GM12891 (cell line): ENCODE results near the gene NAGPA.

Experiments used
- DNase-seq: peaks from one replicate; pipeline ENCODE4 v3.0.0; 2011; ENCODE audit warnings: low spot score; ENCODE audit not compliant: insufficient read length
- FAIRE-seq: peaks from 2 replicates; lab custom pipeline; 2011; peaks lifted over from hg19 to GRCh38; lab: Jason Lieb, UNC
- PAX5 ChIP-seq: IDR thresholded peaks from 2 replicates; pipeline ENCODE4 v1.6.1; 2011; ENCODE audit warnings: low read length, moderate library complexity, mild to moderate bottlenecking; ENCODE audit not compliant: insufficient read depth, severe bottlenecking
- POLR2A ChIP-seq: IDR thresholded peaks from 2 replicates; pipeline ENCODE4 v1.6.1; 2011; ENCODE audit warnings: low read depth, low read length, control low read depth
- POLR2AphosphoS5 ChIP-seq: IDR thresholded peaks from 2 replicates; pipeline ENCODE4 v1.6.1; 2011; ENCODE audit warnings: low read depth, low read length, control low read depth
- POU2F2 ChIP-seq: IDR thresholded peaks from 2 replicates; pipeline ENCODE4 v1.6.1; 2011; ENCODE audit warnings: low read depth, mild to moderate bottlenecking, control low read depth, low read length, moderate library complexity
- SPI1 ChIP-seq: IDR thresholded peaks from 2 replicates; pipeline ENCODE4 v1.6.1; 2011; ENCODE audit warnings: low read depth, low read length, control low read depth
- TAF1 ChIP-seq: IDR thresholded peaks from 2 replicates; pipeline ENCODE4 v1.6.1; 2011; ENCODE audit warnings: low read depth, low read length, control low read depth

Gene NAGPA

DNA sequence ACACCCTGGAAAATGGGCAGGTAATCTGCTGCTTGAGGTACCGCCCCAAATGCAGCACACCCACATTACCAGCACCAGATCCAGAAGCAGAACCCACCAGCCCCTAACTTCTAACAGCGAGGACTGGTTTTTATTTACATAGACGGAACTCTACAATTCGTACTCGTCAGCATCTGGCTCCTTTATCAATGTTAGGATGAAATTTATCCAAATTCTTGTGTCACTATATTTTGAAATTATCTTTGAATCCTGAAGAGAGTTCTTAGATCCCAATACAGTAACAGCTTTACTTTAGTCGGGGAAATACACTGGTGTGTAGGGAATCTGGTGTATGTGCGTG is 37.6 kb upstream of the NAGPA start:
- TF ChIP-seq POLR2AphosphoS5 (no peak), POLR2A (no peak), POU2F2 (no peak), TAF1 (no peak), SPI1 (no peak), PAX5 (no peak)
- DNase-seq (no peak), FAIRE-seq (peak; percentile 9)

- TF ChIP-seq PAX5 = no peak
- no peak for TF ChIP-seq SPI1
- no peak for TF ChIP-seq POLR2A
- TF ChIP-seq TAF1 = no peak
- no peak for TF ChIP-seq POLR2AphosphoS5
- TF ChIP-seq POU2F2 = no peak
- DNase-seq = no peak
- FAIRE-seq = no peak
Measured at GRCh38 chr16:5070431-5071186, 36.9 kb upstream of the NAGPA start.

GRCh38 chr16:5069854-5070253 is 36.1 kb upstream of the NAGPA start:
- no peak for DNase-seq
- TF ChIP-seq SPI1 (no peak), POLR2A (no peak), POLR2AphosphoS5 (no peak), TAF1 (no peak), PAX5 (no peak), POU2F2 (no peak)
- FAIRE-seq = no peak

GRCh38 chr16:5069048-5069447 is 35.3 kb upstream of the NAGPA start:
- no peak for DNase-seq
- TF ChIP-seq TAF1 = no peak
- TF ChIP-seq PAX5 = no peak
- no peak for TF ChIP-seq SPI1
- TF ChIP-seq POLR2AphosphoS5 = no peak
- no peak for TF ChIP-seq POLR2A
- no peak for TF ChIP-seq POU2F2
- FAIRE-seq = no peak

DNA sequence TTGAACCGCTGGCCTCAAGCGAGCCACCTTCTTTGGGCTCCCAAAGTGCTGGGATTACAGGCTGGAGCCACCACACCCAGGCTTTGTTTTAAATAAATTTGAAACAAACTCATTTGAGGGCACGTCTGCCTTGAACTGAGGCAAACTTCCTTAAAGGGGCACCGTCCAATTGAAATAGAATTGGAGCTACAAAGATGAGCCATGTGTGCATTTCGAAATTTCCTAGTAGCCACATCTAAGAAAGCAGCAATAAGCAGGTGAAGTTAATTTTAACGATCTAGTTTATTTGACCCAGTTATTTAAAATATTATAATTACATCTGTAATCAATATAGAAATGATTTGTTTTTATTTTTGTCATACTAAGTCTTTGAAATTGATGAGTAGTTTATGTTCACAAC is 32.8 kb upstream of the NAGPA start:
- FAIRE-seq (no peak), DNase-seq (no peak)
- TF ChIP-seq TAF1 = no peak
- TF ChIP-seq POLR2AphosphoS5 = no peak
- TF ChIP-seq PAX5 = no peak

- FAIRE-seq = no peak
- no peak for TF ChIP-seq POLR2AphosphoS5
- no peak for TF ChIP-seq PAX5
- no peak for TF ChIP-seq TAF1
- no peak for TF ChIP-seq POLR2A
- no peak for TF ChIP-seq POU2F2
- DNase-seq = no peak
Measured at GRCh38 chr16:5065813-5066212, 32.1 kb upstream of the NAGPA start, which contains the start of gene C16orf89. C16orf89 (minus strand) TSS chr16:5065956; CDS start chr16:5065908, 48 bp downstream.

GRCh38 chr16:5065326-5065725 is 31.6 kb upstream of the NAGPA start:
- no peak for DNase-seq
- no peak for FAIRE-seq
- TF ChIP-seq PAX5 = no peak
- no peak for TF ChIP-seq POLR2AphosphoS5
- TF ChIP-seq POU2F2 = no peak
- TF ChIP-seq SPI1 = no peak
- no peak for TF ChIP-seq POLR2A

- TF ChIP-seq PAX5 (no peak), SPI1 (no peak), TAF1 (no peak), POLR2A (no peak), POLR2AphosphoS5 (no peak), POU2F2 (no peak)
- DNase-seq = no peak
- no peak for FAIRE-seq
Measured at GRCh38 chr16:5064915-5065314, 31.2 kb upstream of the NAGPA start.

DNA sequence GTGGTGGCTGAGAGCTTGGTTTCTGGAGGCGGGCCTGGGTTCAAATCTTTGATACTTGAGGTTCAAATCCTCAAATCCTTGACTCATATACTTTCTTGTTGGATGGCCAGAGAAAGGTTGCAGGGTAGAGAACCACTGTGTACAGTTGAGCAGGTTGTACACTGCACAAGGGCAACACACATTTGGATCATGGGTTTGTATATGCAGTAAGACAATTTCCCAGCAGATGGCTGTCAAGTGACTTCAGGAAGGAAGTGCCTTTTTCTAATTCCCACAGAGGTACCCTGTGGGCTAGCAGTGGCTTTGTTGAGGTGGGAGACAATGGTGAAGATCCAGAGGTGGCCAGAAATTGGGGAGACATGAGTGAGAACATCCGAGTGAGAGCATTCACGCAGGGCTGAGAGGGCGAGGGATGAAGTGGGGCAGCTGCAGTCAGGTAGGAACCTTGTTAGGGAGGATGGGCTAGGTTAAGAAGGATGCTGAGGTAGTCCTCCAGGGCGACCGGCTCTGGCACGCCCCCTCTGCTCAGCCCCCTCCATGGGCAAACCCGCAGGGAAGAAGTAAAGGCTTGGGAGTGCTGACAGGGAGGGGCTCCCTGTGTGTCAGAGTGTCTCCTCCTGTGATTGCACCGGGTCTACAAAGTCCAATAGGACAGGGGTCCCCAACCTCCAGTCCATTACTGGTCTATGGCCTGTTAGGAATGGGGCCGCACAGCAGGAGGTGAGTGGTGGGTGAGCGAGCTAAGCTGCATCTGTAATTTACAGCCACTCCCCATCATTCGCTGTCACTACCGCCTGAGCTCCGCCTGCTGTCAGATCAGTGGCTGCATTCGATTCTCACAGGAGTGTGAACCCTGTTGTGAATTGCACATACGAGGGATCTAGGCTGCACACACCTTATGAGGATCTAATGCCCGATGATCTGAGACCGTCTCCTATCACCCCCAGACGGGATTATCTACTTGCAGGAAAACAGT is 29.3 kb upstream of the NAGPA start:
- FAIRE-seq (peak; percentile 9), DNase-seq (no peak)
- TF ChIP-seq SPI1 (peak; percentile 28; the same call in 1 of the 2 replicates), POLR2AphosphoS5 (no peak)

DNA sequence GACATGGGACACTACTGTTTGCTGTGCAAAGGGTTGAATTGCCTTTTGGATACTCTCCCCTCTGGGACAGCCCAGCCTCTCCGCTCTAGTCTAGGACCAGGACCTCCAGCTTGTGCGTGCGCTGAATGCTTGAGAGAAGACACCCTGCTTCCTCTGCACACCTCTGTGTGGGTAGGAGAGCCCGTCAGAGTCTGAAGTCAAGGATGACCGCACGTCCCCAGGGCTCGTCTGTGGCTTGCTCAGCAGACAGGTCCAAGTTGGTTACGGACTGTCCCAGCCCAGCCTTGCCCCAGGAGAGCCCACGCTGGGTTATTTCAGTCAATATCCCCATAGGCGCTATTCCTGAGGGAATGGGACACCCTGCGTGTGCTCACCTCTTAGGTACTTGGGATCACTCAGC is 28.3 kb upstream of the NAGPA start:
- no peak for DNase-seq
- no peak for TF ChIP-seq POLR2A
- FAIRE-seq = no peak
